Osteoblast (primary cell): Measurements from ENCODE around the gene PLXNC1. TPM values are rescaled to one million over a fixed set of nuclear protein-coding genes. Genes with fewer than 3 reads are reported as not detected.

Experiments used
- DNase-seq: peaks from one replicate; pipeline ENCODE4 v3.0.0; 2011; ENCODE audit warnings: low spot score, mixed read lengths; ENCODE audit not compliant: insufficient read length; ENCODE audit errors: missing footprints
- H2AFZ ChIP-seq: 2 replicates; pipeline ENCODE4 v1.6.0; 2011; ENCODE audit warnings: mild to moderate bottlenecking, low read length
- H3K27ac ChIP-seq: 2 replicates; pipeline ENCODE4 v1.5.1; 2011; ENCODE audit warnings: mild to moderate bottlenecking, low read depth, low read length, moderate library complexity
- H3K27me3 ChIP-seq: 2 replicates; pipeline ENCODE4 v1.6.0; 2012; ENCODE audit warnings: mild to moderate bottlenecking, control low read depth, inconsistent platforms, low read length, moderate library complexity; ENCODE audit not compliant: insufficient read depth
- H3K36me3 ChIP-seq: 2 replicates; pipeline ENCODE4 v1.5.1; 2011; ENCODE audit warnings: mild to moderate bottlenecking, low read length, control low read depth, moderate library complexity; ENCODE audit not compliant: insufficient read depth
- H3K4me1 ChIP-seq: 2 replicates; pipeline ENCODE4 v1.5.1; 2011; ENCODE audit warnings: mild to moderate bottlenecking, low read length, control low read depth, moderate library complexity; ENCODE audit not compliant: insufficient read depth
- H3K4me2 ChIP-seq: 2 replicates; pipeline ENCODE4 v1.6.0; 2011; ENCODE audit warnings: mild to moderate bottlenecking, low read length; ENCODE audit not compliant: insufficient read depth
- H3K4me3 ChIP-seq: fragments of 200-600 bp; sonication (generic); 3 replicates; pipeline ENCODE4 v1.5.1; 2012; ENCODE audit warnings: mild to moderate bottlenecking, low read length, inconsistent platforms; ENCODE audit not compliant: insufficient read depth
- H3K79me2 ChIP-seq: 2 replicates; pipeline ENCODE4 v1.6.0; 2012; ENCODE audit warnings: mild to moderate bottlenecking, low read length, control low read depth, inconsistent platforms; ENCODE audit not compliant: insufficient read depth
- H3K9me3 ChIP-seq: 2 replicates; pipeline ENCODE4 v1.5.1; 2011; ENCODE audit warnings: low read depth, low read length, control low read depth
- H4K20me1 ChIP-seq: 2 replicates; pipeline ENCODE4 v1.6.0; 2012; ENCODE audit warnings: mild to moderate bottlenecking, low read length, control low read depth; ENCODE audit not compliant: insufficient read depth
- CTCF ChIP-seq: IDR thresholded peaks from 2 replicates; pipeline ENCODE4 v1.5.1; 2011; ENCODE audit warnings: mild to moderate bottlenecking, low read depth, low read length, moderate library complexity; ENCODE audit errors: extremely low read depth
- total RNA-seq: library from RNA; depleted of rRNA; stranded (reverse); fragments of >200 nt; gene quantifications from 2 replicates; pipeline ENCODE4 v1.2.3, GENCODE V29; 2012

The PLXNC1 gene
- total RNA-seq, 1 donor: 3.3 TPM

DNA sequence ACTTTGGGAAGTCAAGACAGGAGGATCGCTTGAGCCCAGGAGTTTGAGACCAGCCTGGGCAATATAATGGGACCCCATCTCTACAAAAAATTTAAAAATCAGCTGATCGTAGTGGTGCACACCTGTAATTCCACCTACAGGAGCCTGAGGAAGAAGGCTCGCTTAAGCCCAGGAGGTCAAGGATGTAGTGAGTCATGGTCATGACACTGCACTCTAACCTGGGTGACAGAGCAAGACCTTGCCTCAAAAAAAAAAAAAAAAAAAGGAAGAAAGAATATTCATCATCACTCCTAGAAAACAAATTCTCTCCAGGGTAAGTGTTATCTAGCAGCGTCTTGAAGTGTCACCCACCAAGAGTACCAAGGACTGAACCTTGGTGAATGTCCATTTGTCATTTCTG lies 34.2 kb upstream of the PLXNC1 start:
- H3K4me2 ChIP-seq: no peak overlapping the region
- no peak for TF ChIP-seq CTCF
- no peak for DNase-seq
- no peak overlapping the region for H3K27ac ChIP-seq
- H3K27me3 ChIP-seq: no peaks in the 10 kb centered on the region
- no peaks in the 10 kb centered on the region for H3K9me3 ChIP-seq
- H3K4me1 ChIP-seq: no peaks in the 10 kb centered on the region
- H3K36me3 ChIP-seq: no peaks in the 10 kb centered on the region
- no peaks in the 10 kb centered on the region for H4K20me1 ChIP-seq
- H3K4me3 ChIP-seq: no peak overlapping the region
- no peak overlapping the region for H2AFZ ChIP-seq
- no peaks in the 10 kb centered on the region for H3K79me2 ChIP-seq

- DNase-seq: no peak
- no peaks in the 10 kb centered on the region for H3K9me3 ChIP-seq
- no peaks in the 10 kb centered on the region for H3K4me1 ChIP-seq
- H3K4me2 ChIP-seq: no peak overlapping the region
- H3K4me3 ChIP-seq: no peak overlapping the region
- H2AFZ ChIP-seq: no peak overlapping the region
- H3K36me3 ChIP-seq: no peaks in the 10 kb centered on the region
- no peaks in the 10 kb centered on the region for H3K27me3 ChIP-seq
- no peaks in the 10 kb centered on the region for H3K79me2 ChIP-seq
- H3K27ac ChIP-seq: no peak overlapping the region
- no peak for TF ChIP-seq CTCF
- no peaks in the 10 kb centered on the region for H4K20me1 ChIP-seq
Observed at GRCh38 chr12:94116191-94116590, 32.2 kb upstream of the PLXNC1 start.

- H3K4me3 ChIP-seq: no peak overlapping the region
- DNase-seq: no peak
- no peak for TF ChIP-seq CTCF
- H3K9me3 ChIP-seq: no peaks in the 10 kb centered on the region
- no peaks in the 10 kb centered on the region for H3K4me1 ChIP-seq
- no peaks in the 10 kb centered on the region for H3K36me3 ChIP-seq
- H3K79me2 ChIP-seq: no peaks in the 10 kb centered on the region
- H2AFZ ChIP-seq: no peak overlapping the region
- no peaks in the 10 kb centered on the region for H4K20me1 ChIP-seq
- no peak overlapping the region for H3K27ac ChIP-seq
- peaks cover 44% of the 10 kb centered on the region for H3K27me3 ChIP-seq
- no peak overlapping the region for H3K4me2 ChIP-seq
Observed at GRCh38 chr12:94121886-94122285, 26.5 kb upstream of the PLXNC1 start.

- no peak for DNase-seq
- H3K27me3 ChIP-seq: peaks cover 51% of the 10 kb centered on the region
- H3K79me2 ChIP-seq: no peaks in the 10 kb centered on the region
Observed at GRCh38 chr12:94122591-94122990, 25.8 kb upstream of the PLXNC1 start.

More at GRCh38 chr12:94122591-94122990, 25.8 kb upstream of the PLXNC1 start:
- H3K4me3 ChIP-seq: no peak overlapping the region
- H3K9me3 ChIP-seq: no peaks in the 10 kb centered on the region
- H3K4me2 ChIP-seq: no peak overlapping the region
- TF ChIP-seq CTCF: no peak
- no peaks in the 10 kb centered on the region for H3K36me3 ChIP-seq
- no peaks in the 10 kb centered on the region for H4K20me1 ChIP-seq
- H3K27ac ChIP-seq: no peak overlapping the region
- H3K4me1 ChIP-seq: no peaks in the 10 kb centered on the region
- H2AFZ ChIP-seq: no peak overlapping the region
